ENCODE data around the gene MTHFS. TPM values are rescaled to one million over a fixed set of nuclear protein-coding genes. Genes with fewer than 3 reads are reported as not detected.

The MTHFS gene
- total and polyA plus RNA-seq, 2 donors (not counting 3 experiments of a cell fraction or from before 2014, with no cell fraction given) = 9.3 to 15.7 TPM

- TF ChIP-seq, protein P1, sequence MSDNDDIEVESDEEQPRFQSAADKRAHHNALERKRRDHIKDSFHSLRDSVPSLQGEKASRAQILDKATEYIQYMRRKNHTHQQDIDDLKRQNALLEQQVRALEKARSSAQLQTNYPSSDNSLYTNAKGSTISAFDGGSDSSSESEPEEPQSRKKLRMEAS (IDR thresholded peaks at IDR 0.05; ENCODE audit: insufficient read depth, insufficient read length) = no peak
- TF ChIP-seq GATA2 (IDR thresholded peaks at IDR 0.05; ENCODE audit: insufficient read depth, insufficient read length, low read depth, low read length) = no peak
- TF ChIP-seq POLR2A (IDR thresholded peaks at IDR 0.05; ENCODE audit: low read depth, low read length) = no peak
- no peak for TF ChIP-seq JUN (IDR thresholded peaks at IDR 0.05; ENCODE audit: borderline replicate concordance, insufficient read depth, insufficient read length, low read depth)
- no peak for TF ChIP-seq EZH2 (IDR thresholded peaks at IDR 0.05; ENCODE audit: borderline replicate concordance, low read depth, low read length, severe bottlenecking)
- no peak for TF ChIP-seq POLR2AphosphoS5 (IDR thresholded peaks at IDR 0.05; ENCODE audit: insufficient read depth, low read depth, low read length)
- TF ChIP-seq, protein P2, sequence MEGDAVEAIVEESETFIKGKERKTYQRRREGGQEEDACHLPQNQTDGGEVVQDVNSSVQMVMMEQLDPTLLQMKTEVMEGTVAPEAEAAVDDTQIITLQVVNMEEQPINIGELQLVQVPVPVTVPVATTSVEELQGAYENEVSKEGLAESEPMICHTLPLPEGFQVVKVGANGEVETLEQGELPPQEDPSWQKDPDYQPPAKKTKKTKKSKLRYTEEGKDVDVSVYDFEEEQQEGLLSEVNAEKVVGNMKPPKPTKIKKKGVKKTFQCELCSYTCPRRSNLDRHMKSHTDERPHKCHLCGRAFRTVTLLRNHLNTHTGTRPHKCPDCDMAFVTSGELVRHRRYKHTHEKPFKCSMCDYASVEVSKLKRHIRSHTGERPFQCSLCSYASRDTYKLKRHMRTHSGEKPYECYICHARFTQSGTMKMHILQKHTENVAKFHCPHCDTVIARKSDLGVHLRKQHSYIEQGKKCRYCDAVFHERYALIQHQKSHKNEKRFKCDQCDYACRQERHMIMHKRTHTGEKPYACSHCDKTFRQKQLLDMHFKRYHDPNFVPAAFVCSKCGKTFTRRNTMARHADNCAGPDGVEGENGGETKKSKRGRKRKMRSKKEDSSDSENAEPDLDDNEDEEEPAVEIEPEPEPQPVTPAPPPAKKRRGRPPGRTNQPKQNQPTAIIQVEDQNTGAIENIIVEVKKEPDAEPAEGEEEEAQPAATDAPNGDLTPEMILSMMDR (IDR thresholded peaks at IDR 0.05; ENCODE audit: extremely low read depth in 1 of 2, insufficient read depth in 1 of 2, low read depth in 1 of 2, low read length in 2 of 2) = no peak
- no peak for TF ChIP-seq MYC (IDR thresholded peaks at IDR 0.05; ENCODE audit: low read depth, low read length)
- no peak for TF ChIP-seq FOS (IDR thresholded peaks at IDR 0.05; ENCODE audit: borderline replicate concordance, insufficient read depth, low read length)
- H4K20me1 ChIP-seq (replicated peaks; ENCODE audit: control insufficient read depth, extremely low read depth, insufficient read depth, low read length) = no peaks in the 10 kb centered on the region
- ChIA-PET POLR2A (no interaction called here), CTCF (interaction anchor here (0.6 to 1.1 kb wide), 3 partner anchors 34 to 518 kb away, joined by 3 to 4 read pairs (median 3); no protein-coding TSS in a partner anchor)
- intact Hi-C loops (cut with micrococcal nuclease) = no loop called here
- H3K4me3 ChIP-seq (replicated peaks in 1 of 3; ENCODE audit: insufficient read depth in 1 of 3, low read depth in 1 of 3, low read length in 3 of 3) = no peak overlapping the region
- DNase-seq (ENCODE audit: low read depth, low spot score) (no peak), FAIRE-seq (no peak)
- no peak overlapping the region for H3K9ac ChIP-seq (replicated peaks; ENCODE audit: extremely low read depth, insufficient read depth, low read length)
- no peaks in the 10 kb centered on the region for H3K36me3 ChIP-seq (ENCODE audit: control insufficient read depth in 2 of 2, extremely low read depth in 1 of 2, insufficient read depth in 2 of 2, low read length in 2 of 2)
- no peaks in the 10 kb centered on the region for H3K9me3 ChIP-seq (replicated peaks; ENCODE audit: control insufficient read depth, insufficient read depth, low read length)
- dilution Hi-C loops (cut with MboI; ENCODE audit: extremely low pct_ligation_motif_present, low sequenced_read_pairs) = no loop called here
- no peak overlapping the region for H2AFZ ChIP-seq (ENCODE audit: low read depth, low read length)
- no peak overlapping the region for H3K27ac ChIP-seq (ENCODE audit: insufficient read depth, low read depth, low read length)
- no TSS peak for BruUV-seq (replicated peaks)
- H3K4me1 ChIP-seq (ENCODE audit: control insufficient read depth, extremely low read depth, insufficient read depth, low read length) = peaks cover 13% of the 10 kb centered on the region
- no peaks in the 10 kb centered on the region for H3K27me3 ChIP-seq (ENCODE audit: control insufficient read depth in 2 of 2, insufficient read depth in 2 of 2, low read length in 2 of 2)
- no peaks in the 10 kb centered on the region for H3K9me1 ChIP-seq (replicated peaks; ENCODE audit: control insufficient read depth, extremely low read depth, insufficient read depth, low read length)
- H3K4me2 ChIP-seq (ENCODE audit: insufficient read depth, low read length) = no peak overlapping the region
- no peaks in the 10 kb centered on the region for H3K79me2 ChIP-seq (ENCODE audit: control insufficient read depth, insufficient read depth, low read length)
Measured at GRCh38 chr15:79898369-79898768, 1.6 kb upstream of the MTHFS start.

Data from endothelial cell of umbilical vein (primary cell).